Measurements from ENCODE around the gene KCNH1.

The KCNH1 gene

GRCh38 chr1:211129776-211130175 lies 4.2 kb downstream of the KCNH1 start:
- no peaks in the 10 kb centered on the region for H3K79me2 ChIP-seq (ENCODE audit: insufficient read depth, low read depth)
- no peak overlapping the region for H3K4me3 ChIP-seq (IDR thresholded peaks at IDR 0.05; ENCODE audit: insufficient read depth, low read depth, low read length)
- TF ChIP-seq CTCF (conservative IDR thresholded peaks at IDR 0.05; ENCODE audit: low read depth, low read length): no peak
- H2AFZ ChIP-seq (ENCODE audit: low read depth): no peak overlapping the region
- H3K27ac ChIP-seq: no peak overlapping the region
- H3K36me3 ChIP-seq (ENCODE audit: insufficient read depth): no peaks in the 10 kb centered on the region
- H3K4me2 ChIP-seq: no peak overlapping the region
- H4K20me1 ChIP-seq (ENCODE audit: insufficient read depth): no peaks in the 10 kb centered on the region
- H3K27me3 ChIP-seq (ENCODE audit: insufficient read depth, low read depth): no peaks in the 10 kb centered on the region
- peaks cover 4% of the 10 kb centered on the region for H3K4me1 ChIP-seq (ENCODE audit: low read depth, poor library complexity, severe bottlenecking)
- H3K9ac ChIP-seq: no peak overlapping the region

- no peak overlapping the region for H3K27ac ChIP-seq
- no peaks in the 10 kb centered on the region for H3K79me2 ChIP-seq (ENCODE audit: insufficient read depth, low read depth)
- no peak overlapping the region for H3K9ac ChIP-seq
- H3K4me1 ChIP-seq (ENCODE audit: low read depth, poor library complexity, severe bottlenecking): no peaks in the 10 kb centered on the region
- no peaks in the 10 kb centered on the region for H4K20me1 ChIP-seq (ENCODE audit: insufficient read depth)
- no peaks in the 10 kb centered on the region for H3K27me3 ChIP-seq (ENCODE audit: insufficient read depth, low read depth)
- no peak overlapping the region for H3K4me3 ChIP-seq (IDR thresholded peaks at IDR 0.05; ENCODE audit: insufficient read depth, low read depth, low read length)
- no peaks in the 10 kb centered on the region for H3K36me3 ChIP-seq (ENCODE audit: insufficient read depth)
- no peak for TF ChIP-seq CTCF (conservative IDR thresholded peaks at IDR 0.05; ENCODE audit: low read depth, low read length)
- no peak overlapping the region for H2AFZ ChIP-seq (ENCODE audit: low read depth)
- no peak overlapping the region for H3K4me2 ChIP-seq
These were observed 6.8 kb downstream of the KCNH1 start for GRCh38 chr1:211127166-211127565.

- TF ChIP-seq CTCF (conservative IDR thresholded peaks at IDR 0.05; ENCODE audit: low read depth, low read length): no peak
- no peak overlapping the region for H2AFZ ChIP-seq (ENCODE audit: low read depth)
- H3K9ac ChIP-seq: no peak overlapping the region
- H3K4me3 ChIP-seq (IDR thresholded peaks at IDR 0.05; ENCODE audit: insufficient read depth, low read depth, low read length): no peak overlapping the region
- H3K27me3 ChIP-seq (ENCODE audit: insufficient read depth, low read depth): no peaks in the 10 kb centered on the region
- H3K36me3 ChIP-seq (ENCODE audit: insufficient read depth): no peaks in the 10 kb centered on the region
- no peaks in the 10 kb centered on the region for H3K79me2 ChIP-seq (ENCODE audit: insufficient read depth, low read depth)
- no peak overlapping the region for H3K27ac ChIP-seq
- no peaks in the 10 kb centered on the region for H4K20me1 ChIP-seq (ENCODE audit: insufficient read depth)
- no peaks in the 10 kb centered on the region for H3K4me1 ChIP-seq (ENCODE audit: low read depth, poor library complexity, severe bottlenecking)
- H3K4me2 ChIP-seq: no peak overlapping the region
These were observed 7.3 kb downstream of the KCNH1 start for GRCh38 chr1:211126622-211127021.

- no peak overlapping the region for H3K27ac ChIP-seq
- TF ChIP-seq CTCF (conservative IDR thresholded peaks at IDR 0.05; ENCODE audit: low read depth, low read length): no peak
- H3K4me3 ChIP-seq (IDR thresholded peaks at IDR 0.05; ENCODE audit: insufficient read depth, low read depth, low read length): no peak overlapping the region
- no peaks in the 10 kb centered on the region for H3K79me2 ChIP-seq (ENCODE audit: insufficient read depth, low read depth)
- H2AFZ ChIP-seq (ENCODE audit: low read depth): no peak overlapping the region
- H3K4me2 ChIP-seq: no peak overlapping the region
- H3K4me1 ChIP-seq (ENCODE audit: low read depth, poor library complexity, severe bottlenecking): no peaks in the 10 kb centered on the region
- no peaks in the 10 kb centered on the region for H3K36me3 ChIP-seq (ENCODE audit: insufficient read depth)
- no peak overlapping the region for H3K9ac ChIP-seq
- H4K20me1 ChIP-seq (ENCODE audit: insufficient read depth): no peaks in the 10 kb centered on the region
- H3K27me3 ChIP-seq (ENCODE audit: insufficient read depth, low read depth): no peaks in the 10 kb centered on the region
These were observed 15.4 kb downstream of the KCNH1 start for GRCh38 chr1:211118407-211119102.
